Ascending aorta (tissue), 2 donors: Measurements from ENCODE around the gene CAMKMT. TPM values are rescaled to one million over a fixed set of nuclear protein-coding genes. Genes with fewer than 3 reads are reported as not detected.

Experiments
- DNase-seq, 2 donors: peaks; one replicate each; pipeline ENCODE4 v3.0.0-alpha.2; 2019; ENCODE audit warnings: low spot score in 2 of 2
- H3K27ac ChIP-seq, 2 donors: fragments of 200-600 bp; sonication (generic); one replicate each; pipeline ENCODE4 v1.5.1; 2016 to 2017; ENCODE audit warnings: mild to moderate bottlenecking in 1 of 2
- H3K27me3 ChIP-seq: fragments of 200-600 bp; sonication (generic); one replicate; pipeline ENCODE4 v1.5.1; 2017
- H3K36me3 ChIP-seq, 2 donors: fragments of 200-600 bp; sonication (generic); one replicate each; pipeline ENCODE4 v1.5.1; 2016
- H3K4me1 ChIP-seq, 2 donors: fragments of 200-600 bp; sonication (generic); one replicate each; pipeline ENCODE4 v1.5.1; 2016 to 2017; ENCODE audit warnings: mild to moderate bottlenecking in 1 of 2
- H3K4me3 ChIP-seq, 2 donors: fragments of 200-600 bp; sonication (generic); one replicate each; pipeline ENCODE4 v1.5.1; 2016 to 2017; ENCODE audit warnings: mild to moderate bottlenecking in 1 of 2
- H3K9me3 ChIP-seq, 2 donors: fragments of 200-600 bp; sonication (generic); one replicate each; pipeline ENCODE4 v1.5.1; 2016
- CTCF ChIP-seq, 3 experiments: fragments of 200-600 bp in 2 of 3; fragments of 450-650 bp in 1 of 3; sonication (generic) in 2 of 3; IDR thresholded peaks; one replicate each; pipeline ENCODE4 v1.5.1; 2016 to 2019; ENCODE audit warnings: antibody characterized with exemption in 3 of 3, mild to moderate bottlenecking in 1 of 3, moderate library complexity in 1 of 3
- intact Hi-C: fragments of 100-400 bp; cut with DNase I; formaldehyde crosslinking; loops from one replicate; pipeline ENCODE4 v1.15.1; 2023
- total RNA-seq: library from RNA; depleted of rRNA; stranded (reverse); fragments of >200 nt; gene quantifications from one replicate; pipeline ENCODE4 v1.1.0, GENCODE V29; 2016

Gene CAMKMT
- total RNA-seq, 1 donor from 2014 or later: 5.1 TPM

DNA sequence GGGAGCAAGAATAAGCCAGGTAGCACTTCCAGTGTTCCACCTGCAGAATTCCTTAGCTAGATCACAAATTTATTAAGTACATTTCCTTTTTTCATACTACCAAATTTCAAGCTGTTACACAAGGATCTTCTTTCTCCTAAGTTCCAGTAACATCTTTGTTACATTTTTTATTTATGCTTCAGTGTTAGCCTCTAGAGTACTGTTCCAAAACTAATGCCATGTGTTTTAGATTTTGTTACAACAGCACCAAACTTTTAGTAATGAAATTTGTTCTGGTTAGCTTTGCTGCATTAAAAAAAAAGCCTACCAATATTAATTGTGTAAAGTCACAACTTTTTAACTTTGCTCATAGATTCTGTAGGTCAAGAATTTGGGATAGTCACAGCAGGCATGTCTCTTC is 161.1 kb downstream of the CAMKMT start:
- Histone ChIP-seq H3K27ac (no peak overlapping the region), H3K27me3 (no peaks in the 10 kb centered on the region), H3K4me1 (no peaks in the 10 kb centered on the region), H3K9me3 (peaks cover 11 to 15% of the 10 kb centered on the region in 2 donors), H3K36me3 (no peaks in the 10 kb centered on the region), H3K4me3 (no peak overlapping the region)
- DNase-seq: no peak
- no peak for TF ChIP-seq CTCF (IDR thresholded peaks at IDR 0.05)
- intact Hi-C loops: no loop called here

GRCh38 chr2:44524347-44524926 is 162.7 kb downstream of the CAMKMT start:
- H3K4me1 ChIP-seq: no peaks in the 10 kb centered on the region
- no peaks in the 10 kb centered on the region for H3K27me3 ChIP-seq
- no peaks in the 10 kb centered on the region for H3K36me3 ChIP-seq
- peaks cover 11 to 15% of the 10 kb centered on the region in 2 donors for H3K9me3 ChIP-seq
- no peak overlapping the region for H3K27ac ChIP-seq
- H3K4me3 ChIP-seq: no peak overlapping the region
- TF ChIP-seq CTCF (IDR thresholded peaks at IDR 0.05): no peak
- intact Hi-C loops: no loop called here
- no peak for DNase-seq

DNA sequence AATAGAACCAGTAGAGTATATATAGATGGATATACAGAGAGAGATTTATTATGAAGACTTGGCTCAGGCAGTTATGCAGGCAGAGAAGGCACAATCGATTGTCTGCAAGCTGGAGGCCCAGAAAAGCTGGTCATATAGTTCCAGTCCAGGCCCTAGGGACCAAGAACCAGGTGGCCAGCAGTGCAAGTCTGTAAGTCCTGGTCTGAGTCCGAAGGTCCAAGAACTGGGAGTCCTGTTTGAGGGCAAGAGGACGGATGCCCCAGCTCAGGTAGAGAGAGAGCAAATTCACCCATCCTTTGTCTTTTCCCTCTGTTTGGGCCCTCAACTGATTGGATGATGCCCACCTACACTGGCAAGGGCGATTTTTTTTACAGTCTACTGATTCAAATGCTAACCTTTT is 164.6 kb downstream of the CAMKMT start:
- Histone ChIP-seq H3K36me3 (no peaks in the 10 kb centered on the region), H3K4me1 (no peaks in the 10 kb centered on the region), H3K9me3 (peaks cover 11 to 13% of the 10 kb centered on the region in 2 donors), H3K27me3 (no peaks in the 10 kb centered on the region), H3K27ac (no peak overlapping the region), H3K4me3 (no peak overlapping the region)
- intact Hi-C loops: no loop called here
- no peak for TF ChIP-seq CTCF (IDR thresholded peaks at IDR 0.05)
- DNase-seq: no peak

DNA sequence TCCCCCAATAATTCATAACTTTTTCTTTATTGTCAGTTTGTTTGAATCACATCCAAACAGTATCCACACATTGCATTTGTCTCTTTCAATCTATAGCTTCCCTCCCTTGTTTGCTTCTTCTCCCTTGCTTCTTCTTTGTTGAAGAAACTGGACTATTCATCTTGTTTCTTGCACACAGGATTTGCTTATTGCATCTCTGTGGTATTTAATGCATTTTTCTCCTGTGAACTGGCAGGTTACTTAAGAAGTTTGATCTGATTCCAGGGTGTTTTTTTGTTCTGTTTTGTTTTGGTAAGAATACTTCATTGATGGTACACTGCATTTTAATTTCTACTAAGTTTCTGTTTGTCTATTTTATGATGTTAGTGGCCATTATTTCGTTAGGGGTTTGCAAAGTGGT is 166.8 kb downstream of the CAMKMT start:
- no peak for TF ChIP-seq CTCF (IDR thresholded peaks at IDR 0.05)
- no peaks in the 10 kb centered on the region for H3K27me3 ChIP-seq
- H3K36me3 ChIP-seq: no peaks in the 10 kb centered on the region
- H3K4me1 ChIP-seq: no peaks in the 10 kb centered on the region
- H3K4me3 ChIP-seq: no peak overlapping the region
- no peaks in the 10 kb centered on the region for H3K9me3 ChIP-seq
- DNase-seq: no peak
- H3K27ac ChIP-seq: no peak overlapping the region
- intact Hi-C loops: no loop called here

- intact Hi-C loops: no loop called here
- Histone ChIP-seq H3K9me3 (no peaks in the 10 kb centered on the region), H3K4me1 (no peaks in the 10 kb centered on the region), H3K27ac (no peak overlapping the region), H3K27me3 (no peaks in the 10 kb centered on the region), H3K36me3 (no peaks in the 10 kb centered on the region), H3K4me3 (no peak overlapping the region)
- TF ChIP-seq CTCF (IDR thresholded peaks at IDR 0.05): no peak
- no peak for DNase-seq
These were observed 167.7 kb downstream of the CAMKMT start for GRCh38 chr2:44529448-44529847.

DNA sequence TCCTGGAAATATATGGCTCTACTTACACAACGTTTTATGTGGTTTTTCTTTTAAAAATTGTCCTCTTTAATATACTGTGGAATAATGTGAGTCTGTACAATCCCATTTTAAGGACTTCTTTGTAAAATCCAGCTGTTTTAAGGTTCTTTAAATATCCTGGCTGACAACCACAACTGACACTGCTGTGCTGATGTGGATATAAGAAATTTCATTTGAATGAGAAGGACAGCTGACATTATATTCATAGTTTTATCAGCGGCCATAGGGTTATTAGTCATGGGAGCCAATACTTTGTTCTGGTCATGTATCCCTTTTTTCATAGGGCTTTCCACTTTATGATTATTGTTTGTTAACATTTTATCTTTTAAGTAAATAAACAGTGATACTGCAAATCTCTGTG is 169.5 kb downstream of the CAMKMT start:
- no peak overlapping the region for H3K27ac ChIP-seq
- H3K36me3 ChIP-seq: no peaks in the 10 kb centered on the region
- no peaks in the 10 kb centered on the region for H3K9me3 ChIP-seq
- DNase-seq: no peak
- TF ChIP-seq CTCF (IDR thresholded peaks at IDR 0.05): no peak
- no peaks in the 10 kb centered on the region for H3K27me3 ChIP-seq
- intact Hi-C loops: no loop called here
- H3K4me1 ChIP-seq: no peaks in the 10 kb centered on the region
- no peak overlapping the region for H3K4me3 ChIP-seq
